ENCODE measurements around the gene LRRC49.

Gene LRRC49

DNA sequence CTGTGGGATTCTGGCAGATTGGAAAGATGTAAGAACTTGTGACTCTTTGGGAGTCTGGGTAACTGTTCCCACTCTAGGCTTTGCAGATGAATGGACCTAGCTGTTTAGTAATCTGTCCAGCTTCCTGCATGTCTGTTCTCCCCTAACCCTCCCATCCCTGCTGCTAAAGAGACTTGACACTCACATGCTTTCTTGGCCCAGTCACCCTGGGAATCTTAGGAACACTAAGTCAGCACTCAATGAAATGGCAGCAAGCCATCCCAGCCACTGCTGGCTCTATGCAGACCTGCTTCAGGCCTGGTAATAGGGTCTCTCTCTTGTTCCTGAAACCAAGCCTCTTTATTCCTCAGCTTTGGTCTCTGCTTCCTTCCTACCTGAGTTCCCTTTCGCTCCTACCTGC, 158.9 kb downstream of the LRRC49 start:
- DNase-seq (ENCODE audit: low read depth): no peak

DNA sequence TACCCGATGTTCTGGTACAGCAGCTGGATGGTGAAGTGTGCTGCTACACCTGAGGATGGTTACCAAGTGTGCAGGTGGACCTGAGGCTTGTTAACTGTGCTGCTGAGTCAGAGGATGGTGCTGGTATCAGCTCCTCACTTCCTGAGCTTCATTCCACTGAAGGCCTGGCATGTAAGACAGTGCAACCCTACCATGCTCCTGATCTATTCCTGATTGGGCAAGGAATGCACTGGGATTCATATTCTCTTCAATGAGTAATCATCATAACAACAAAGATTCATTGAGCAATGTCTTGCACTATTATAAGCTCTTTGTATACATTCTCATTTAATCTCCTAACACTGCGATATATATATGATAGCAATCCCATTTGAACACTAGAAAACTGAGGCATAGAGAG, 159.7 kb downstream of the LRRC49 start:
- no peak for DNase-seq (ENCODE audit: low read depth)

DNA sequence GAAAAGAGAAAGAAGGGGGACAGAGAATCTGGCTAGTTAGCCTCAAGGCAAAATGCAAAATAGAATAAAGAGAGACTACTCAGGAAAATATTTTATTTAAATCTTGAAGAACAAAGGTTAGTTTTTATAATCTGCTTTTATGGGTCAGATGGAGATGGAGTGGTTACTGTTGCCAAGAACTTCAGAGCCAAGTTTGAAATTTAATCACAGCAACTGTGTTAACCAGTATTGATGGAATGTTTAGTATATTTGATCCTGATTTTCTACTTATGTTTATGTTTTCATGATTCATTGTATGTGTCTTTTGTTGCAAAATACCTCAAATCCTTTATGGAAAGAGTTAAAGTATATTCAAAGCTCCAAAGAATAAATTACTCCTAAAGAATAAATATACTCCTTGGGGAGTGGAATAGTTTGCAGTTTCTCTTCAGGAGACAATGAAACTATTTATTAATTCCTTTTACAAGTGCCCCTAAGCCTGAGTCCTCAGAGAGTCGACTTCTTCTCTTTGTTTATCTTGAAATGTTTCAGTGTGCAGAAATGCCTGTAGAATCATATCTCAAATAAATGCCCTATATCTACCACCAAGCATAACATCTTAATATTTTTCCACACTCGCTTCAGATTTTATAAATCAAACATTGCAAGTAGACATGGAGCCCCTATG, 161.8 kb downstream of the LRRC49 start:
- DNase-seq (ENCODE audit: low read depth): no peak

DNA sequence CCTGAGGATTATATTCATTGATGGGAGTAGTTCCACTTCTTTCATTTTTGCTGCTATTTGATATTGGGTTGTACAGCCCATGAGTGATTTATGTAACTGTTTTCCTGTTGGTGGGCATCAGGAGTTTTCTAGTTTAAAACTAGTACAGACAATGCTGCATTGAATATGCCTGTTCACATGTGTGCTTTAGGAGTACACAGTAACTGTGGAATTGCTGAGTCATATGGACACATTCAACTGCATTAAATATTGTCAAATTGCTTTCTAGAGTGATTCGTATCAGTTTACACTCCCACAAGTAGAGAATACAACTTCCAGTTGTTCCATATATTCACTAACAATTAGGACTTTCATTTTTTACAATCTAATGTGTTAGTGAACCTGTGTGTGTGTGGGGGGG, 162.8 kb downstream of the LRRC49 start:
- DNase-seq (ENCODE audit: low read depth): no peak

DNA sequence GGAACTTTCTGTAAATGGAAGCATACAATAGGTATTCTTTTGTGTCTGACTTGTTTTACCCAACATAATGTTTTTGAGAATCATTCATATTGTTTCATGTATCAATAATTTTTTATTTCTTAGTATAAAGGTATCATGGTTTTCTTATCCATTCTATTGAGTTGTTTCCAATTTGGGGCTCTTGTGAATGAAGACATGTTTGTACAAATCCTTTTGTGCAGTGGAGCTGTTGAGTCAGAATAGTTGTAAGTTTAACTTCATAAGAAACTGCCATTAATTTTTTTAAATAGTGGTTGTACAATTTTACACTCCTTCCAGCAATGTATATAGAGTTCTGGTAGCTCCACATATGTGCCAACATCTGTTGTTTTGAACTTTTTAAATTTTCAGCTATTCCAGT, 163.5 kb downstream of the LRRC49 start:
- DNase-seq (ENCODE audit: low read depth): no peak

DNA sequence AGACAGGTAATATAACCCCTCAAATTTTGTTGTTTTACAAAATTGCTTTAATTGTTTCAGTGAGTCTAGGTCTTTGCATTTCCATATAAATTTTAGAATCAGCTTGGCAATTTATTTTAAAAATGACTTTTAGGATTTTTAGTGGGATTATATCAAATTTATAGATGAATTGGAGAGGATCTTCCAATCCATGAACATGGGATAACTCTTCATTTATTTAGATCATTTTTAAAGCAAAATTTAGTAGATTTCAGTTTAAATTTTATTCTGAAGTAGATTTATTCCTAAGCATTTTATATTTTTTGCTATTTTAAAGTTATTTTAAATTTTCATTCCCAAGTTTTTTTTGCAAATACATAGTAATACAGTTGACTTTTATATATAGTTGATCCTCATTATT, 164.5 kb downstream of the LRRC49 start:
- no peak for DNase-seq (ENCODE audit: low read depth)

DNA sequence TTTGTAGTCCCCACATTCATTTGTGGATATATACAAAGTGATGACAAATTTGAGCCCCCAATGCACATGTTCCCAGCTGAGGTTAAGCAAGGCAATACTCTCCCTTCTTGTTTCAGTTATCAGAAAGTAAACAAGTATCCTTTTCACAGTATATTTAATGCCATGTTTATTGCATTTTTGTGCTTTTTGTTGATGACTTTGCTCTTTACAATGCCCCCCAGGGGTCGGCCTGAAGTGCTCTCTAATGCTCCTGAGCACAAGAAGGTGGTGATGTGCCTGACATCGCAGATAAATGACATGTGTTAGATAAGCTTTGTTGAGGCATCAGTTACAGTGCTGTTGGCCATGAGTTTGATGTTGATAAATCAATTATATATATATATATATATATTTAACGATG, 165.0 kb downstream of the LRRC49 start:
- no peak for DNase-seq (ENCODE audit: low read depth)

DNA sequence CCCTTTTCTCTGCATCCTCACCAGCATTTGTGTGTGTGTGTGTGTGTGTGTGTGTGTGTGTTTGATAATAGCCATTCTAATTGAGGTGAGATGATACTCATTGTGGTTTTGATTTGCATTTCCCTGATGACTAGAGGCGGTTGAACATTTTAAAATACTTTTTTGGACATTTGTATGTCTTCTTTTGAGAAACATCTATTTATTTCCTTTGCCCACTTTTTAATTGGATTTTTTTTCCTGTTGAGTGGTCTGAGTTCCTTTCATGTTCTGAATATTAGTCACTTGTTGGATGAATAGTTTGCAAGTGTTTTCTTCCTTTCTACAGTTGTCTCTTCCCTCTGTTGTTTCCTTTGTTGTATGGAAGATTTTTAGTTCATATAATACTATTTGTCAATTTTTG, 168.4 kb downstream of the LRRC49 start:
- DNase-seq (ENCODE audit: low read depth): no peak

DNA sequence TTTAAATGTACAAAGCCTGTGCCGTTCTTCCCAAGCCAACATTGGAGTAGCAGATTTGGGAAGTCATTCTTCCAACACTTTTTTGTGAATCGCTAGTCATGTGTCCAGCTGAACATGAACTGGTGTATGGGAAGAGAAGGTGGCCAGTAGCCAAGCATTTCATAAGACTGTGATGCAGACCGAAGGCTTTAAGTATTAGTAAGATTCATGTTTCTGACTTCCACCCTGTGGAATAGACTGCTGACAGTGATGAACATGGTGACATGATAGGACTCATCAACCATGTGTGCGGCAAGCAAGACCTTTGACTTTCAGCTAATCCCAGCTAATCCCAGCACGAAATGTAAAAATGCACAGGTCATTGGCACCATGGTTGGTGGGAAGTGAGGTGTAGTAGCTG, 174.4 kb downstream of the LRRC49 start:
- peak; percentile 88 for DNase-seq (ENCODE audit: low read depth)

DNA sequence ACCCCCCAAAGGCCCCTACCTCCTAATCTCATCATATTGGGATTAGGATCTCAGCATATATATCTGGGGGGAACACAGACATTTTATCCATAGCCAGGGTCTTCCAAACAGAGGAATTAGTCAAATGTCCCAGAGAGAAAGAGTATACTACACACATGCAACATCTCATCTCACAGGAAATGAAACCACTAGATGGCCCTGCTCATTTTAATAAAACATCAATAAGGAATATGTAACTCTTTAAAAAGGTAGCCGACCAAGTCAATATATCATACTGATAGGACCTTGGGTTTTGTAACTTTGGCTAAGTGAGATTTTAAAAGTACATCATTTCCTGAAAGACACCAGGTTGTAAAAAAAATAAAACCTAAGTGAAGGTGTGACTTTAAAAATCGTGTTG, 177.1 kb downstream of the LRRC49 start:
- DNase-seq (ENCODE audit: low read depth): no peak

DNA sequence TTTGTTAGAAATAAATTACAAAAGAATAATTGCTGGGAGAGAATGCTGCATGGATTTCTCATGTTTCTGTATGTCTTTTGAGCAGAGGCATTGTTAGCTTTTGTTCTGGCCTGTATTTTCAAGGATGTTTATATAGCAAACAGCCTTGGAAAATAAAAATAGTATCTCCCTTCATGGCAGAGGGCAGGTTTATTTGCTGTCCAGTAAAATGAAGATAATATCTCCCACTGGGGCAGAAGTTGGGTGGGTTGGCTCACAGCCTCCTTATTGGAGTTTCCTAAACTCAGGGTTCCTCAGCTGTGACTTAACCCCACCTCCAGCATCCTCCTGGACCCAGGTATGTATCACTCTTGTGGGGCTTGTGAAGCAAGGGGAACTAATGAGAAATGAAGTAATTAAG, 178.9 kb downstream of the LRRC49 start:
- DNase-seq (ENCODE audit: low read depth): no peak

DNA sequence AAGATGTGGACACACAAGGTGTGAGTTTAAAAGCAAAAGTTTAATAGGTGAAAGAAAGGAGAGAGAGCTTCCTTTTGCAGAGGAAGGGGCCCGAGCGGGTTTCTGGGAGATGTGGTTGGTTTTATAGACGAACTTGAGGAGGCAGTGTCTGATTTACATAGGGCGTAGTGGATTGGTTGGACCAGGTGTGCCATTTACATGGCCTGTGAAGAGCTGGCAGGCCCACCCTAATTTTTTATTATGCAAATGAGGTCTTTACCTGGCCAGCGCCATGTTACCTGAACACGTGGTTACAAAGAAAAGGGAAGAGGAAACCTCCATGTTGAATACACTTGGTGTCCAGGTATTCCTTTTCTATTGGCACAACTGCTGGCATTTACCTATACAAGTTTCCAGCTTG, 179.8 kb downstream of the LRRC49 start:
- DNase-seq (ENCODE audit: low read depth): no peak

DNA sequence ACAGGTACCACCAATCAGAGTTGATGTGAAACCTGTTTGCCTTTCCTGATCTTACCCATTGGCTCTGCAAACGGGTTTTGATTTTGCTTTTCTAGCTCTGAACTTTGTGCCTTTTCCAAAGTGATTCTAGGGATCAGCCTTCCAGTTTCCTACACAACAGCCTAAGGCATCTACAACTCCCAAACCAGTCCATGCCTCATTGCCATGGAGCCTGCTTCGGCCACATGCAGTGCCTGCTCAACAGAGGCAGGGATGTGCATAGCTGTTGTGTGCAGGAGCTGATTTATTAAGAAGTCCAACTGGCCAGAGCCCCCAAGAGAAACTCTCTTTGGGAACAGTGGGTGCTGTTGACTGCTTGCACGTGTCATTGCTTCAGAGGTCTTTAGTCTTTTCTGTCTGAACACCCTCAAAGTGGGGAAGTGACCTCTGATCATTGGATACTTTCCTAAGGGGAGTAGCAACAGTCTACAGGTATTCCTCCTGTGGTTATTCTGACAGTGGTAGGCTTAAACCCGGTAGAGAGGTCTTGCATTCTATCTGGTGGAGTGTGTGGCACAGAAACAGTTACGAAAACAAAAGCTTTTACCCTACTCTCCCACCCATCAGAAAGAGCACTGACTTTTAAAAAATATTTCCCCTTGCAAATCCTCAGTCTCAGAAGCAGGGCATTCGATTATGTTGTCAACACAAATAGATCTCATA, 186.0 kb downstream of the LRRC49 start:
- no peak for DNase-seq (ENCODE audit: low read depth)

DNA sequence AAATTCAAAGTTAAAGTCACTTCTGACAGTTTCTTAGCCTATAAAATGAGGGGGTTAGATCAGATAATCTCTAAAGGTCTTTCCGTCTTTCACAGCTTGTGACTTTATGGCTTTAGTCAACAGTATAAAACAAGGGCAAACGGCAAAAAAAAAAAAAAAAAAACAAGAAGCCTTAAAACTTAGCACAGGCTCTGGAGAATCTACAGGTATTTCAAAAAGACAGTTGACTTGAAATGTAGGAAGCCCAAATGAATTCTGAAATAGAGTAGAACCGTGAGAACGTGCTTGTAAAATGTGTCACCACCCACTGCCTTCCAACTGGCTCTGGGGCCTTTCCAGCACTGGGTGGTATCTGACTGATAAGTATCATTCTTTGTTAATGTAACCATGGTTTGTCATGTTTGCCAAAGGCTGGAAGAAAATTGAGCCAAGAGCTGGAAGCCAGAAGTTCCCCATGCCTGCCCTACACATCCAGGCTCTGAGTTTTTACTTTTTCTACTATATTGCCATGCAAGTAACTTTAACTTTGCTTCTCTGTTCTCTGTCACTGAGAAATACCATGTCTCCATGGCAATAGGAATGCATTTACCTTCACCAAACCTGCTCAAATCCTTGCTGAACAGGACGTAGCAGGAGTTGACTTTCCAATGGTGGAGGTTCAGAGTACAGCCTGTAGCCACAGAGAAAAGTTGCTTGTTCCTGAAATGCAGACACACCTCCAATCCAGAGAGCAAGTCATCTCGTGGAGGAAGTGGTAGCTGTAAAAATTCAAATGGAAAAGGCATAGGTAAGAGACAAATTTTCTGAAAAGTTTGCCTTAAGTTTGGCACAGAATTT, 186.8 kb downstream of the LRRC49 start:
- peak; percentile 92 for DNase-seq (ENCODE audit: low read depth)

DNA sequence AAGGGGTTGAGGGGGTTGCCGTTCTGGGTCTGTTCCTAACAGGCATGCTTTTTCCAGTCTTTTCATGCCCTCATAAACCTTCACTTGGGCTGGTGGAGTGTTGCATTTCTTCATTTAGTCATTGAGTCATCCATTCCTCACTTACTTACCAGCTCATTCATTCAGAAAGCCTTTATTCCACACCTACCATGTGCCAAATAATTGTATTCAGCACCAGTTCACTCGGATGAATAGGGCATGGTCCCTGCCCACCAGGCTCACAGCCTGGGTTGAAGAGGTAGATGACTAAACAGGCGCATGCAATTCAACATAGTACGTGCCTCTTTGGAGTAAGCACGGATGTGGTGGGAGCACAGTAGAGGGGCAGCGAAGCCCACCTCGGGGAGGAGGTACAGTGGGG, 187.5 kb downstream of the LRRC49 start:
- DNase-seq (ENCODE audit: low read depth): no peak

DNA sequence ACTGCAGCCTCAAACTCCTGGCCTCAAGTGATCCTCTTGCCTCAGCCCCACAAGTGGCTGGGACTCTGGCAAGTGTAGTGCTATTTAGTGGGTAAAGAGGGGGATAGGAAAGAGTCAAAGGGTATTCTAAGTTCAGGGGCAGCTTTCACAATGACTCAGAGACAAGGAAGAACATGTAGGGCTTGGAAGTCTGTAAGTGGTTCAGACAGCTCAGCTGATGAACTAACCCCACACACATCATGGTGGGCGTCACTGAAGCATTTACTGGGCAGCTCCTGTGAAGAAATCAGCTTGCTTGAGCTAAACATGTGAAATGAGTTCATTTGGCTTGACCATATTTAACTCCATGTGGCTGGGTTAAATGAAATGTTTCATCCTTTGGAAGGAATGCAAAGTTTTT, 188.1 kb downstream of the LRRC49 start:
- no peak for DNase-seq (ENCODE audit: low read depth)

DNA sequence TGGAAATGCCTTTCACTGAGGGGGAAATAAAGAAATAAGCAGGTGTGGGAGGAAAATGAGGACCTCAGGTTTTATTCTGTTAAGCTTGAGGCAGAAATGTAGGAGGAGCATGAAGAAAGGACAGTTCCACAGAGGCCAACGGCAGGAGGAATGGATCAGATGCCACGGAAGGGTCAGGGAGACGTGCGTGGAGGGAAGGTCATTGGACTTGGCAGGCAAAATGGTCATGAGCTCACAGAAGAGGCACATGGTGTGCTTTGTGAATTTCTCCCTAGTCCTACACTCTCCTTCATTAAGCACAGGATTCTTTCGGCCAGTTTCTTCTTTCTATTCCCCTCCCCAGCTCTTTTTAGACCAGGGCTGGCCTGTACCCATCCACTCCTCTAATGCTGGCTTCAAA, 190.2 kb downstream of the LRRC49 start:
- DNase-seq (ENCODE audit: low read depth): no peak

DNA sequence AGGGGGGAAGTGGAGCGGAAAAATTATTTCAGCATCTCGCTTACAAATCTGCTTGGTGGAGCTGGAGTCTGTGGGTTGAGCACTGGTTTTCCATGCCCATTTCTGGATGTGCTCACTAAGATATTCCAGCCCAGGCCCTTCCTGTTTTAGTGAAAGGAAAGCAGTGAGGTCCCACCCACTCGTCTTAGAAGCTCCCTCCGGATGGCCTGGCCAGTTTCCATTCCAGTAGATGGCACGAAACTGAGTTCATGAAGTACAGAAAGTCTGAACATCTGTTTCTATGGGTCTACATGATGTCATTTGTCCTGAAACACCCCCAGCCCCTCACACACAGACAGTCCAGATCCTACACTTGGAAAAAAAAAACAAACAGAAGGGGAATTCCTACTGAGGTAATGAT, 190.7 kb downstream of the LRRC49 start:
- DNase-seq (ENCODE audit: low read depth): no peak

DNA sequence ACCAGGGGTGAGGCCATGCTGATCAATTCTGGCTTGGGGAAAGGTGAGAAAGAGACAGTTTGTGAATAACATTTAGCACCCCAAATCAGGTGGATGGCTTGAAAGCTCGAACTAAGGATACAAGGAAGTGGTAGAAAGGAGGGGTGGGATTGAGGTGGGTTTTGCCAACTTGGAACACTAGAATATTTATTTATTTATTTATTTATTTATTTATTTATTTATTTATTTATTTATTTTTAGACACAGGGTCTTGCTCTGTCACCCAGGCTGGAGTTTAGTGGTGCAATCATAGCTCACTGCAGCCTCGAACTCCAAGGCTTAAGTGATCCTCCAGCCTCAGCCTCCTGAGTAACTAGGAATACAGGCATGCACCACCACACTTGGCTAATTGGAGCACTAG, 191.6 kb downstream of the LRRC49 start:
- no peak for DNase-seq (ENCODE audit: low read depth)

DNA sequence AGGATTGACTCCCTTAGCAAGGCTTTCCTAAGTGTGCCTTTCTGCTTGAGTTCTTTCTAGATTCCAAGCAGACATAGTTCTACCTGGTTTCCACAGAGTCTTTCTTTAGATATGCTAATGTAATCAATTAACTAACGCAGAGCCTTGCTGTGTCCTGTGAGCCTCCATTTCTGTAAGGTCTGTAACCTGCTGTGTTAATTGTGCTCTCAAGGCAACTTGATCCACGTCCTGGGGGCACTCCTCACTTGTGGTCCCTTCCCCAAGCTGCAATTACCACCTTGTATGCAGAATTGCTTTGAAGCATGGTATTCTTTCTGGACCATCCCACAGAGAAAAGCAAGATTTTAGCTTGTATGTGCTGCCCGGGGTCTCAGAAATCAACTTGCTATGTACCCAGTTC, 193.2 kb downstream of the LRRC49 start:
- DNase-seq (ENCODE audit: low read depth): no peak

DNA sequence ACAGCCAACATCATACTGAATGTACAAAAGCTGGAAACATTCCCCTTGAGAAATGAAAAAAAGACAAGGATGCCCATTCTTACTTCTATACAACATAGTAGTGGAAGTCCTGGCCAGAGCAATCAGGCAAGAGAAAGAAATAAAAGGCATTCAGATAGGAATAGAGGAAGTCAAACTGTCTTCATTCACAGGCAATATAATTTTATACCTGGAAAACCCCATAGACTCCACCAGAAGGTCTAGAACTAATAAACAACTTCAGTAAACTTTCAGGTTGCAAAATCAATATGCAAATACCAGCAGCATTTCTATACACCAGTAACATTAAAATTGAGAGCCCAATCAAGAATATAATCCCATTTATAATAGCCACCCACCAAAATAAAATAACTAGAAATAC, 195.5 kb downstream of the LRRC49 start:
- DNase-seq (ENCODE audit: low read depth): no peak

DNA sequence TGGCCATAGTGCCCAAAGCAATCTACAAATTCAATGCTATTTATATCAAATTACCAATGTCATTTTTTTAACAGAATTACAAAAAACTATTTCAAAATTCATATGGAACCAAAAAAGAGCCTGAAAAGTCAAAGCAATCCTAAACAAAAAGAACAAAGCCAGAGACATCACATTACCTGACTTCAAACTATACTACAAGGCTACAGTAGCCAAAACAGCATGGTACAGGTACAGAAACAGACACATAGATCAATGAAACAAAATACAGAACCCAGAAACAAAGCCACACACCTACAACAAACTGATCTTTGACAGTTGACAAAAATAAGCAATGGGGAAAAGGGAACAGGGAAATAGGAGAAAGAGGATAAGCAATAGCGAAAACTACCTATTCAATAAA, 196.1 kb downstream of the LRRC49 start:
- DNase-seq (ENCODE audit: low read depth): no peak

DNA sequence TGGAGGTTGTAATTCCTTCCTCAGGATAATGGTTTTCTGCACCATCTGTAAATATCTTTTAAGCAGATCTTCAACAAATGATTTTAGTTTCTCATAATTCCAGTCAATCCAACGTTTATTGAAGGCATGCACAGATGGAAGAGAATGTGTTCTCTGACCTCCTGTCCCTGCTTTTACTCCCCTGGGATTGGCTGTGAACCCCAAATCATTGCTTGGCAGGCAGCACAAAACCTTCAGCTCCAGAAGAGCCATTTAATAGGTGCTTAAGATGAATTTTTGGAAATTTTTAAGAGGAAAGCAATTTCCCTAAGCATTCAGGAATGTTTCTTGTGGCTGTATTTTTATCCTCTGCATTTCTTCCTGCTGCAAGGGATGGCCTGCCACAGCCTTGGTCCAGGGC, 197.2 kb downstream of the LRRC49 start:
- DNase-seq (ENCODE audit: low read depth): no peak

Measured in HS-27A (cell line).